Endometrial microvascular endothelial cells (primary cell): ENCODE data around the gene PDE2A. TPM values are rescaled to one million over a fixed set of nuclear protein-coding genes. Genes with fewer than 3 reads are reported as not detected.

Experiments
- in situ Hi-C: cut with HindIII; loops from 2 replicates; pipeline ENCODE4 v1.10.0; 2017; ENCODE audit warnings: low sequenced_read_pairs, low pct_unique_long_range_greater_than_20kb; ENCODE audit errors: inconsistent ontology term
- total RNA-seq: library from RNA; depleted of rRNA; stranded (reverse); fragments of >200 nt; gene quantifications from one replicate; pipeline ENCODE4 v1.2.3, GENCODE V29; 2015; ENCODE audit errors: inconsistent ontology term

The PDE2A gene
- total RNA-seq, 1 donor from 2014 or later: 9.5 TPM

DNA sequence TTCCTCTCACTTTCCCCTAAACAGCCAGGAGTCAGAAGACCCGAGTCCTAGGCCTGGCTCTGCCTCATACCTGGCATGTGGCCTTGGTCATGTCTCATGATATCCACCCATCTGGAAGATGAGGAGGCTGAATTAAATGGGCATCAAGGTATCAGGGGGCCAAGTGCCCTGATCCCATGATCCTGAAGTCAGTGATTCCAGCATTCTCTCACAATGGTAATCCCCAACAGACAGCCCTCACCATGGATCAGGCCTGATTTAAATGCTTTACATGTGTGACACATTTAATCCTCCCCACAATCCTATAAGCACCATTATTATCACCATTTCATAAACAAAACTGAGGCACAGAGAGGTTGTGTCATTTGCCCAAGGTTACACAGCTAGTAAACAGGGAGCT lies 70.0 kb downstream of the PDE2A start:
- in situ Hi-C loops: no loop called here

DNA sequence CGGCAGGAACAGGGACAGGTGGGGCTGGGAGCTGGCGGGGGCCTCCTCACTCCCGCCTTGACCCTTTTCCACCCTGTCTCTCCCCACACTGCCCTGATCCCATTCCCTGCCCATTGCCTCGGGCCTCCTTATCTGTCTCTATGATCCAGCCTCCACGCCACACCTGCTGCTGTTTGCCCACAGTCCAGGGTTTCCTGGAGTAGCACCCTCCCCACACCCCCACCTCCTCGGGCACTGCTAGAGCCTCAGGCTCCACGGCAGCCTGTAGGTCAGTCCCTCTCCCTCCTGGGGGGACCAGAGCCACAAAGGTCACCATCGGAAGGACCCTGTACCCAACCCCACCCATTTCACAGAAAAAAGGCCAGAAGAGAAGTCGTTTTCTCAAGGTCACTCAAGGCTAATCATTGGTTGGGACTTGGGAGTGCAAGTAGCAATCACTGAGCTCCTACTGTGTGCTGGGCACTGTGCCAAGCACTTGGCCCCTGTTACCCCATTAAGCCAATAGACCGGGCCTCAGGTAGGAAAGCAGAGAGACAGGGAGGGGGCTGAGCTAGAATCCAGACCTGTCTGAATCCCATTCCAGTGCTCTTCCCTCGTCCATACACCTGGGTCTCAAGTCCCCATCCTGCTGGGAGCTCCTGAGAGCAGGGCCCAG lies 71.8 kb downstream of the PDE2A start:
- in situ Hi-C loops: no loop called here

DNA sequence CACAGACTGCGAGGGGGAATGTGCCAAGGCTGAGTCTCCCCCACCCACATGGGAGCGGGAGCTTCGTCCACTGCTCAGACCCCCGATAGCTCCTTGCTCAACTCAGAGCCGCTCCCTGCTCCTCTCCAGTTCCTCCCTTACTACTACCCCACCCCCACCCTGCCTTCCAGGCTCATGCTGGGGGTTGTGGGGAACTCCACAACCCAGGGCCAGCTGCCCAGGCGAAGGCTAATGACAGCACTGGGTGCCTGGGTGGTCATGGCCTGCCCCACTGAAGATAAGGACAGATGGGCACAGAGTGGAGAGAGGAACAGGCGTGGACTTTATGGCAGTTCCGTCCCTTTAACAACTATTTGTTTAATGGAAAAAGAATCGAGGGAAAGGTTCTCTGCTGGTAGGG lies 73.7 kb downstream of the PDE2A start:
- in situ Hi-C loops: no loop called here

DNA sequence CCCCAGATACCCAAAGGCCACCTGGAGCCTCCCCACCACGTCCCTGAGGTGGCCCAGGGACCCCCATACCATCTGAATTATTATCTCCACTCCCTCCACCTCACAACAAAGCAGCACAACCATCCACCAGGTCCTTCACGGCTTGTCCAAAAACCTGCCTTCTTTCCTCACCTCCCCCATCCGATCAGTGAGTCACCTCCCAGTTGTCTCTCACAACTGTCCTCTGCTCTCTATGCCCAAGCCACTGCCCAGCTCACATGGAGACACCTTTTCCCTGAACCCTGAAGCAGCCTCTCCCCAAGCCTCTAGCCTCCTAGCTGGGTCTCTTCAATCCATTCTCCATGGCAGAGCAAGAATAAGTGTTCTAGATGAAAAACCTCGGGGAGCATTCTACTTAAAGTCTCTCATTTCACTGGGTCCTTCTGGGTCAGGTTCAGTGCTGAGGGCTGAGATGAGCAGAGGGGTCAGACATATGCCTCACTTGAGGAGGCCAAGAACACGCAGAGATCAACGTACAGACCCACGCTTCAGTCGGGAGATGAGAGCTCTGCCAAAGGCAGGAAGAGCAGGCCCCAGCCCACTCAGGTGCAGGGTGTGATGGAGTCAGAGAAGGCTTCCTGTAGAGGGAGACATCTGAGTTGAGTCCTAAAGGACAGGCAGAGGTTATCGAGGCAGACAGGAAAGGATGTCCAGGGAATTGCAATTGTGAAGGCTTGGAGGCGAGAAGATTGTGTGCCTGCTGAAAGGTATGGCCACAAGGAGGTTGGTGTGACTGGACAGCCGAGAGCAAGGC lies 74.7 kb downstream of the PDE2A start:
- in situ Hi-C loops: no loop called here

DNA sequence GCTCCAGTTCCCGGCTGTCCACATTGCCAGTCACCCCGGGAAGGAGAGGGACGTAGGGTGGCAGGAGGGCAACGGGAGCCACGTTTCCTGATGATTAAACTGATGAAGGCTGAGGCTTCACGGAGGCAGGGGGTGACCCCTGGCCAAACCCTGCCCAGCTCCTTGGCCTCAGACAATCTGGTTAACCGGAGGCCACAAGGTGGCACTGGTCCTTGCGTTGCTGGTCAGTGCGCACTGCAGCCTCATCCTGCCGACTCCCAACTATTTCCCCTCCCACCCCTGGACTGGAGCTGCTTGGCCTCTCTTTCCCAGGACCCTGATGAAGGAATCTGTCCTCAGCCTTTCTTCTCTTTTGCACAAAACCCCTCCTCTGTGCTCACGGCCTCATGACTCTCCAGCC lies 75.3 kb downstream of the PDE2A start:
- in situ Hi-C loops: no loop called here

DNA sequence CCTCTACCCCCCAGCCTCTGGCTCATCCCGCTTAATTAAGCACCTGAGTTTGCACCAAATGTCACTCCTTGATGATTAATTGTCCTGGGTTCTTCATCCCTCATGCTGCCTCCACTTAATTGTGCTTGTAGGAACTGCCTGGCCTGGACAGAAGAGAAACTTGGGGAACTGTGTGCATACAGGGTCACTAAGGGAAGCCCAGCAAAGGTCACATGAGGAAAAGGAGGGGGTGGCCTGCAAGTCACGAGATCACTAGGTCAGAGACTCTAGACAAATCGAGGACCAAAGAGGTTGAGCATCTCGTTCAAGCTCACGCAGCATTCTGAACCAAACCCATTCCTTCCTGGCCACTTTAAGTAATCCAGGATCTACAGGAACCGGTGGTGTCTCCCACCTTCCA lies 75.8 kb downstream of the PDE2A start:
- in situ Hi-C loops: no loop called here

DNA sequence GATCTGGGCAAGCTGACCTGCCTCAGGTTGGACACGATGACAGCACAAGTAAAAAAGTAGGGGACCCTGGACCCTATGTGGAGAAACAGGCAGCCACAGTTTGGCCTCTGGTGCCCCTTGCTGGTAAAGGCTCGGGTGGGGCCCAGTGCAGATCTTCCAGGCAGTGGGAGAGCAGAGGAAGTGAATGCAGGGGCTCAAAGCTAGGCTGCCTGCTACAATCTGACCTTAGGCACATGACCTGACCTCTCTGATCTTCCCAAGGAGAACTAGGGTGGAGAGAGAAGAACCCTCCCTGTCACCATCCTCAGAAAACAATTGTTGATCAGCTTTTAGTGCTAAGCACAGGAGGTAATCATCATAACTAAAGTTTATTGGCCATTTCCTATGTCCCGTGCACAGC lies 76.5 kb downstream of the PDE2A start:
- in situ Hi-C loops: no loop called here

DNA sequence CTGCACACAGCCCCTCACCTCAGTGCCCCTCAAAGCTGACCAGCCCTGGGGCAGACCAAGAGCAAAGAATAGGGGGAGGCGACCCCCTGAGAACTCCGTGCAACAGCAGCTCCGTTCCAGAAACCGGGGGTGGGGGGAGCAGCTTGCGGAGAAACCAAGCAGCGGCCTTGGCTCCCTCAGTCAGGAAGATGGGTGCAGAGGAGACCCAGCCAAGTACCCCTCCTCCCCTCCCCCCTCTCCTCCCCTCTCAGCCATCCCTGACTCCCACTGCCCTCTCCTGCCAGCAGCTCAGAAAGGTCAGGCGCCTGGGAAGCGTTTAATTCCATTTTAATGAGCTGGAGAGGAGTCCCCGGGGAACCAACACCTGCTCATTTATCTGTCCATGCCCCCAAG lies 78.9 kb downstream of the PDE2A start:
- in situ Hi-C loops: no loop called here

DNA sequence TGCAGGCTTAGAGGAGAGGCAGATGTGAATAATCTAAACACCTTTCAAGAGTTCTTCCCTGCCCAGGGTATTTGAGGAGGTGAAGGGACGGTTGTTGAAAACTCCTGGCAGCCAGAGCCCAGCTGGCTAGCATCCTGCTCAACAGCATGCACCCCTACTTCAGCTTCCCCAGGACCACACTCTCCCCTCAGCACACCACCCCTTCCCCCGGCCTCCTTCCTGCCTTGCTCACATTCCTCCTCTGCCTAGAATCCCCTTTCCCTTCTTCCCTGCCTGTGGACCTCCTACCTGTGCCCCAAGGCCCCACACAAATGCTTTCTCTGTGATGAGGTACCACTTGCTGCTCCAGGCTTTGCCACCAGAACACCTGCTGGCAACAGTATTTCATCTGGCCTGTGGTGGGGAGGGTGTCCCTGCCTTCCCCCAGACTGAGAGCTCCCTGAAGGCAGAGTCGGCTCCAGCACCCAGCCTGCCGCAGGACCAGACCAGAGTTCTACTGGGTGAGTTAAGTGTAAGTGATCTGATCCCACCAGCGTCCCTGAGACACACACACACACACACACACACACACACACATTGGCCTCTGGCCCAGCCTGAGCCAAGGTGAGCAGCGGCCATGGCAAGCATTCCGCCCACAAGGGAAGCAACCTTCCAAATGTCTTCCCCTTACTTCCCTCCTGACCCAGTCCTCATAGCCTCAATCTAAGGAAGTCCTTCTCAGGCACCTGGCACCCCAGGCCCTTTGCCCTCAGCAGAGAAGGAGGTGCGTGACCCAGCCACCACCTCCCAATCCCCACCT lies 79.5 kb downstream of the PDE2A start:
- in situ Hi-C loops: no loop called here

DNA sequence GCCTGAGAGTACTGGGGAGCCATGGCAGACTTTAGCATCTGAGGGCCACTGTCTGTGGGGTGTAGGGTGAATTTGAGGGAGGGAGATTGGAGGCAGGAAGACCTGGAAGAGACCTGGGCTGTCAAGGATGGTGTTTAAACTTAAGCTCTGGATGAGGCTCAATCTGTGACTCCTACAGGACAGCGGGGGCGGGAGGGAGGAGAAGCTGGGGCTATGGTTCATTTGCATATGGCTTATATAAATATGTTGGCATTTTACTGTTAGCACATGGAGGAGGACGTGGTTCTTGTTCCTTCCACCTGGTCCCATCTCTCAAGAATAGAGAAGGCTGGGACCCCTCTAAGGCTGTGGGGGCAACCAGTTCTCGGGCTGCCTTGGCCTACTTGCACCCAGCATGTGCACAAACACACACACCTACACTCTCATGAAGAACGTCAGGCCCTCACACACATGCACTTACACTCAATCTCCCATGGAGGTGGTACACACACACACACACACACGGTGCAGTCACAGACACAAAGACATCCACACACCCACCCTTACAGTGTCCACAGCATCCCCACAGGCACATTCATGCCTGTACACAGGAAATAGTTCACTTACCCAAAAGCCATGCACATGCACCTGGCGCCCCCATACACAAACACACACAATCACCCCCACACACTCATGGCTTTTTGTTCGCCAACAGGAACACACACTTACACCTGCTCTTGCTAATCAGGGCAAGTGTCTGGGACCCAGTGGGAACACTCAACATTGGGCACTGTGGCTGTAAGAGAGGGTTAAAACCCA lies 81.3 kb downstream of the PDE2A start:
- in situ Hi-C loops: no loop called here

DNA sequence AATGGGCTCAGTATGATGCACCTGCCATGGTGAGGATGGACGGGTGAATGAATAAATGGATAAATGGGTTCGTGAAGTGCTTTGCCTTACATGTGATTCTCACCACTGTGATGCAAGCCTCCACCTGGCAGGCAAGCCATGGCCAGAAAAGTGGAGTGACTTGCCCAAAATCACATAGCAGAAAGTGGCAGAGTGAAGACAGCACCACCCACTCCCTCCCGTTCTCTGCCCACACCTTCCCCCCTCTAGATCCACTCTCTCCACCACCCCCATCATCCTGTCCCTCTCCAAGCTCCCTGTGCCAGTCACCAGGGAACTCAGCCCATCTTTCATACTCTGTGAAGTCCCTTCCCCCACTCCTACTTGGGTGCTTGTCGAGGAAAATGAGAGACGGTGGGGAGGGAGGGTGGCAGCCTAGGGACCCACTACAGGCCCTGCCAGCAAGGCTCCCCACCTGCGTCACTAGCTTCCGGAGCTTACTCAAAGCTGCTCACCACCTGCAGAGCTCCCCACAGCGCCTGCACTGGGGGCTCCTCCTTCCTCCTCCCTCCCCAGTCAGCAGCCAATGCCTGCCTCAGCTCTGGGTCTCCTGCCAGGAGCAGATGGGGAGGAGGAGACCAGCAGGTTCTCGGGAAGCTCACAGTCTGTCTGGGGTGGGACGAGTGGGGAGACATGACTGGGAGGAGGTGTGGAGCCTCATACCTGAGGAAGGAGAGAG lies 82.3 kb downstream of the PDE2A start:
- in situ Hi-C loops: no loop called here

DNA sequence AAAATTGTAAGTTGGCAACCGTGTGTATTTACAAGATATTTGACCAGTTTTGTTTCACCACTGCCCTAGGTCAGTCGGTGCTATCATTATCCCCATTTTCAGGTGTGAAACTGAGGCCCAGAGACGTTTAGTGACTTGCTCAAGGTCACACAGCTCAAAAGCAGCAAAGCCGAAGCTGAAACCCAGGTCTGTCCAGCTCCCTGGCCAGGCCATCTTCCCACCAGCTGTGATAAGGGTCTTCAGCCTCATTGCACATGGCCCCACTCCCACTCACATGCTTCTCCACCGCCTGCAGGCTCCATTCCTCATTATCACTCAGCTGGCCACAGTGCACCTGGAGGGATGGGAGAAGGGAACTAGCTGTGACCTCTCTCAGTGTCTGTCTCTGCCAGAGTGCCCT lies 83.2 kb downstream of the PDE2A start:
- in situ Hi-C loops: no loop called here

DNA sequence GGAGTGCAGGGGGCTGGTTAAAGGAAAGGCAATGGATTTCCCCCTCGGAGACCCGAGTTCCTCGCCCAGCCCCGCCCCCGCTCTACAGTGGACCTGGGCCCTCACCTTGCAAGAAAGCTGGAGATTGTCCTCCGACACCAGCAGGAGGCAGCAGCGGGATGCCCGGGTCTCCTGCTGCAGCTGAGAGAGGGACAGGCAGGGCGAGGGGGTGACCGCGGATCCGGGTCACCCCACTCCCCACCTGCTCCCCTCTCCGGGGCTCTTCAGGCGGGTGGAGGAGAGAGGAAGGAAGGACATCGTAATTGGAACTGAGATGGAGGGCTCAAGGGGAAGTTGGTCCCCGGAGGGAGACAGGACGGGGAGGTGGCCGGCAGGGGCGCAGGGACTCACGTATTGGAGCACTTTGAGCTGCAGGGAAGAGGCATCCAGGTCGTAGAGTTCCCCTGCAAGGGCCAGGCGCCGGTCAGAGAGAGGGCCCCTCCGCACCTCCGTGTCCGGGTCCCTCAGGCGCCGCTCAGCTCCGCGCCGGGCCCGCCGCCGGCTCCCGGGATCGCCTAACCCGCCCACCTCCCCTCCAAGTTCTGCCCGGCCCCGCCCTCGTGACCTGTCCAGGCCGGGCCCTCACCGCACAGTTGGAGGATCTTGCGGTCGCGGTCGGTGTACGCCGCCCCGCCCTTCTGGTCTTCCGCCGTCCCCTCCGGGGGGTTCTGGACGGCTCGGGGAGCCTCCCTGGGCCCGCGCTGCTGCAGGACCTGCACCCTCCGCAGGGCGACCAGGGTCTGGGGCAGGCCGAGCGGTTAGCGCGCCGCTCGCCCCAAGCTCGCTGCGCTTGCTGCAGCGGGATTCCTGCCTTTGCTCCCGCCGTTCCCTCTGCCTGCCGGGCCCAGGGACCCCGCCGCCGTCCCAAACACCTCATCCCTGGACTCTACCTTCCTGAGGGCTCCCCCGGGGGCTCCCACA lies 84.1 kb downstream of the PDE2A start:
- in situ Hi-C loops: no loop called here

DNA sequence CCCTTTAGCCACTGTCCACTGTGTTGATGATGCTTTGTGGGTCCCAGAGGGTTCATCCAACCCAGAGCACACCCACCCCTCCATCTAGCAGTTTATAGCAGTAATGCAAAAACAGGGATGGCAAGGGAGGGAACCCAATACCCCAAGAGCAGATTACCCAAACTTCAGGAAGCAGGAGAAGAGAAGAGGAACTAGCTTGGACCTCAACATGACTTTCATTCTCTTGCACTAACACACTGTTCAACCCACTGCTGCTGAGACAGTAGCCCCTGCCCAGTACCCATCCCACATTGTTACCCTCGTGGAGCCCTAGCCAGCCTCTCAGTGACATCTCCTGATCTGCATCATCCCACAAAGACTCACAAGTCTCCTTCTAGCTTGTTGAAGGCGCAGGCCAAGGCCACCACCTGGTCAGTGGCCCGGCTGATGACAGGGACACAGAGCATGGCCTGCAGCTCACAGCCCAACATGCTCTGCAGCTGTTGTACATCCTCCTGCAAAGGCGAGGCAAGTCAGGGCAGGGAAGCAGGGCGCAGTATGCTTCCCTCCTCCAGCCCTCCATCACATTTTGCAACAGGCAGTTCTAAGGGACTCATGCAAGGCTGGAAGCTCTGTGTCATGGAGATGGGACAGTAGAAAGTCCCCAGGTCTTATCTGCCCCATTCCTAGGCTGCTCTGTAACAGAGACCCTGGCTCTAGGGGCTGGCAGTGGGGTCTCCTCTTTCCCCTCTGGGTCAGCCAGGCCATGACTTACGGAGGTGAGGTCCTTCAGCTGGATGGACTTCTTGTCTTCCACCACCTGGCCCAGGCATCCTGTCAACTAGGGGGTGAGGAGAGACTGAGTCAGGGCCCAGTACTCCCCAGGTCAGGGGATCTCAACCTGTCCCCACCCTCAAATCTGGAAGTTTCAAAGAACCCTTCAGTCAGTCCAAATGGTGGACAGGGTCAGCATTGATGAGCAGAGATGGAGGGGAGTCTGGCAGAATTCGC lies 85.5 kb downstream of the PDE2A start:
- in situ Hi-C loops: no loop called here

DNA sequence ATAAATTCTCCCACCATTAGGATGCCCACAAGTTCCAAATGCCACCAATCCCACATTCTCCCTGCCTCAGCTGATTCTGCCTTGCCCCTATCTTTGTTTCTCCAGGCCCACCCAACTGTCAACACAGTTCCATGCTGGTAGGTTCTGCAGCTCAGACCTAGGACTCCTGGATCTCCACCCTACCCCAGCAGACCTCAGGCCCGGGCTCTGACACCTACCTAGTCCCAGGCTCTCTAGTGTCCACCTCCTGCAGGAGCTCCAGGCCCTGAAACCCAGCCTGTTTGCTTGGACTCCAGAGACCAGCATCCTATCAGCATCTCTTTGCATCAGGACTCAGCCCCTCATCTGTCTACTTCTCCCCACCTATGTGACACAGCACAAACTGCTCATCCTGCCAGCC lies 86.5 kb downstream of the PDE2A start:
- in situ Hi-C loops: no loop called here

DNA sequence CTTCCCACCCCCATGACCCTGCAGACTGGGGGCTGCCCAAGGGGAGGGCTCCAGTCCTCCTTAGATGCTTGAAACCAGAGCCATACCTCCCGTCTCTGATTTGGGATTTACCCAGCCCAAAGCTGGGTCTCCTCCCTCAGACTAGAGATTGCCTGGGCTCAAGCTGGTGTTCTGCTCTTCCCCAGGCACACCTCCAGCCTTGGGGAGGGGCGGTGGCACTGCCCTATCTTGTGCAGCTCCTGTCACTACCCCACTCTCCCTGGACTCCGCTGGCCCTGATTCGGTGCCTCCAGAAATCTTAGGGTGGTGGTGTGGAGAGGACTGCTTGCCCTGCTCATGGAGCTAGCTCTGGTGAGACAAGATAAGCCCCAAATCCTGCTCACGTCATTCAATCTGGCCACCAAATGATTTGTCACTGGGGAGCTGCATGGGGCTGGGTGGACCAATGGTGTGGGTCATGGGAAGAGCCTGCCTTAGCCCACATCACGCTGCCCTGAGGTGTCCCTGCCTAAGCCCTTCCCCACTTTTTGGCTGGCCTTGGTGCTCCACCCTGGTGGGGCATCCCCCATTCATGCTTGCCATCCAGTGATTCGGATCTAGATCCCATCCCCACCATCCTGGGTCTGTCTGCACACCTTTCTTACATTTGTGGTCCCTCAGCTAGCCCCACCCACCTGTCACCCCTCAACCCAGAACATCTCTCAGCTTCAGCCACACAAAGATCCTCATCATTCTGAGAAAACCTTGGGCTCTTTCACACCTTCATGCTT lies 87.7 kb downstream of the PDE2A start:
- in situ Hi-C loops: no loop called here
